ENCODE data around the gene SHPK.

DNA sequence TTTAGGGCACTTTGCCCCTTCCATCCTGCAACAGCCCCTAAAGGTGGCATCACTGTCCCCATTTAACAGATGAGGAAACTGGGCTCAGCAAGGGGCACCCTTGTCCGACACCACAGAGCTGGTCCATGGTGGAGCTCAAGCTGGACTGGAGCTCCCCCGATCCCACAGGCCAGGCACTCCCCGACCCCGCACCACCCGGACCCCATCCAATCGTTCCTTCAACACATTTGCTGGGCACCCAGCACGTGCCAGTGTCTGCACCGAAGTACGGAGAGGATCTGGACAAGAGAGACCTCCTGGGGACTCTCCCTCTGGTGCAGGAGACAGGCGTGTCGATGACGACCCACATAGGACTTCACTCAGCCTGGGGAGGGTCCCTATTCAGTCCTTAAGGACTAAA is 46.0 kb upstream of the SHPK start:
- no peak for TF ChIP-seq POLR2AphosphoS5 (IDR thresholded peaks at IDR 0.05; ENCODE audit: low read depth, low read length)
- TF ChIP-seq, protein P1, sequence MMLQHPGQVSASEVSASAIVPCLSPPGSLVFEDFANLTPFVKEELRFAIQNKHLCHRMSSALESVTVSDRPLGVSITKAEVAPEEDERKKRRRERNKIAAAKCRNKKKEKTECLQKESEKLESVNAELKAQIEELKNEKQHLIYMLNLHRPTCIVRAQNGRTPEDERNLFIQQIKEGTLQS (IDR thresholded peaks at IDR 0.05) = no peak
- TF ChIP-seq CEBPB (IDR thresholded peaks at IDR 0.05; ENCODE audit: low read depth) = no peak
- TF ChIP-seq, protein P2, sequence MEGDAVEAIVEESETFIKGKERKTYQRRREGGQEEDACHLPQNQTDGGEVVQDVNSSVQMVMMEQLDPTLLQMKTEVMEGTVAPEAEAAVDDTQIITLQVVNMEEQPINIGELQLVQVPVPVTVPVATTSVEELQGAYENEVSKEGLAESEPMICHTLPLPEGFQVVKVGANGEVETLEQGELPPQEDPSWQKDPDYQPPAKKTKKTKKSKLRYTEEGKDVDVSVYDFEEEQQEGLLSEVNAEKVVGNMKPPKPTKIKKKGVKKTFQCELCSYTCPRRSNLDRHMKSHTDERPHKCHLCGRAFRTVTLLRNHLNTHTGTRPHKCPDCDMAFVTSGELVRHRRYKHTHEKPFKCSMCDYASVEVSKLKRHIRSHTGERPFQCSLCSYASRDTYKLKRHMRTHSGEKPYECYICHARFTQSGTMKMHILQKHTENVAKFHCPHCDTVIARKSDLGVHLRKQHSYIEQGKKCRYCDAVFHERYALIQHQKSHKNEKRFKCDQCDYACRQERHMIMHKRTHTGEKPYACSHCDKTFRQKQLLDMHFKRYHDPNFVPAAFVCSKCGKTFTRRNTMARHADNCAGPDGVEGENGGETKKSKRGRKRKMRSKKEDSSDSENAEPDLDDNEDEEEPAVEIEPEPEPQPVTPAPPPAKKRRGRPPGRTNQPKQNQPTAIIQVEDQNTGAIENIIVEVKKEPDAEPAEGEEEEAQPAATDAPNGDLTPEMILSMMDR (IDR thresholded peaks at IDR 0.05 in 2 of 3, conservative IDR thresholded peaks at IDR 0.05 in 1 of 3; ENCODE audit: borderline replicate concordance in 1 of 3, insufficient read depth in 1 of 3, low read depth in 2 of 3, low read length in 2 of 3) = no peak
- no peak for TF ChIP-seq POLR2A (IDR thresholded peaks at IDR 0.05; ENCODE audit: borderline replicate concordance, extremely low read depth, insufficient read depth, insufficient read length)
- TF ChIP-seq EZH2 (IDR thresholded peaks at IDR 0.05) = no peak
- TF ChIP-seq REST (IDR thresholded peaks at IDR 0.05; ENCODE audit: low read depth) = no peak
- TF ChIP-seq RAD21 (IDR thresholded peaks at IDR 0.05; ENCODE audit: low read depth) = no peak
- TF ChIP-seq EZH2phosphoT487 (IDR thresholded peaks at IDR 0.05; ENCODE audit: borderline replicate concordance) = no peak
- no peak for TF ChIP-seq SP1 (IDR thresholded peaks at IDR 0.05; ENCODE audit: low read depth)
- no peak for TF ChIP-seq CBX3 (IDR thresholded peaks at IDR 0.05; ENCODE audit: low read depth)

All from HCT116 (cell line).